GM18498 (cell line): ENCODE results near the gene UCHL5.

Experiments
- ATAC-seq: cut with Tn5 transposase; IDR thresholded peaks from one replicate; pipeline ENCODE4 v1.9.1; 2021; ENCODE audit warnings: mild to moderate bottlenecking, moderate library complexity; ENCODE audit not compliant: unreplicated experiment

Gene UCHL5

GRCh38 chr1:192973202-192973601 is 86.0 kb downstream of the UCHL5 start:
- ATAC-seq, result no peak

DNA sequence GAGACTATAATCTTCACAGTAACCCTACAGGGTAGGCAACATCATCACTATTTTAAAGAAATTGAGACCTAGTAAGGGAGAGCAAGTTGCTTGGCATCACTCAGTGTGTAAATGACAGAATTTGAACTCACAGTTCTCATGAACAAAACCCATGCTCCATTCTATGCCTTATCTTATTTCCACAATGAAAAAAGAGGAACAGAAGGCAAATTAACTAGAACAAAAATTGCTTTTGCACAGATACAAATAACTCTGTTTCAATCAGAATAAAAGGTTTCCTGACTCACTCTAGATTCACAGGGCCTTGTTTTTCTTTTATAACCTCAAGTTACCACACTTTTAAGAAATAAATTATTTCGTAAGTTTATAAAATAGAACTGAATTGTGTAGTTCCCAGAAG is 90.1 kb downstream of the UCHL5 start:
- ATAC-seq, result no peak

DNA sequence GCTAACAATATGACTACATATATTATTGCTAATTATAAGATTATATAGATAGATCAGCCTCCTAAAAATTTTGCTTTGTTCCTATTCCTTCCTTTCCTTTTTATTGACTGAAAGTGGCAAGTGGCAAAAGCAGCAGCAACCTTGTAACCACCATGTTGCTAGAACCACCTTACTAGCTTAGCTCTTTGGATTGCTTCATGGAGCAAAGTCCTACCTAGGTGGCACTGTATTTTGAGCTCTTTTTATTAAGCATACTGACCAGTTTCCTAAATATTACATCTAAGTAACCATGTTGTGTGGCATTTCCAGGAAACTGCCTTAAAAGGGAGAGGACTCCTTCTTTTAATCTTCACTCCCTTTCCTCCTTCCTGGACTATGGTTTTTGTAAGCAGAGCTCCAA is 90.8 kb downstream of the UCHL5 start:
- no peak for ATAC-seq

DNA sequence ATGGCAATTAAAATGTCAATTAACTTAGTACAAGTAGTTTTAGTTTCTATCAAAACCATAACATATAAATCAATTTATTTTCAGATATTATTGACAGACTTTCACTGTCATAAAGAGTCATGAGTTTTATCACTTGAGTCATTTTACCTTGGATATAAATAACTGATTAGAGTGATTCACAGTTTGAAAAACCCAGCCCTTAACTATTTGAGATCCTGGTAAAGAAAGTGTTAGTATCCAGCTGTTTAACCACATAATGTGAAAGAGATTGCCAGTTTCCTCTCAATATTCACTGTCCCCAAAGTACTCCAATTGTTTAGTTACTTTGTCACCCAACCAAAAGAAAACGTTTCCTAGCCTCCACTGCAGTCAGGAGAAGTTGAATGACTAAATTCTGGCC is 91.3 kb downstream of the UCHL5 start:
- no peak for ATAC-seq

DNA sequence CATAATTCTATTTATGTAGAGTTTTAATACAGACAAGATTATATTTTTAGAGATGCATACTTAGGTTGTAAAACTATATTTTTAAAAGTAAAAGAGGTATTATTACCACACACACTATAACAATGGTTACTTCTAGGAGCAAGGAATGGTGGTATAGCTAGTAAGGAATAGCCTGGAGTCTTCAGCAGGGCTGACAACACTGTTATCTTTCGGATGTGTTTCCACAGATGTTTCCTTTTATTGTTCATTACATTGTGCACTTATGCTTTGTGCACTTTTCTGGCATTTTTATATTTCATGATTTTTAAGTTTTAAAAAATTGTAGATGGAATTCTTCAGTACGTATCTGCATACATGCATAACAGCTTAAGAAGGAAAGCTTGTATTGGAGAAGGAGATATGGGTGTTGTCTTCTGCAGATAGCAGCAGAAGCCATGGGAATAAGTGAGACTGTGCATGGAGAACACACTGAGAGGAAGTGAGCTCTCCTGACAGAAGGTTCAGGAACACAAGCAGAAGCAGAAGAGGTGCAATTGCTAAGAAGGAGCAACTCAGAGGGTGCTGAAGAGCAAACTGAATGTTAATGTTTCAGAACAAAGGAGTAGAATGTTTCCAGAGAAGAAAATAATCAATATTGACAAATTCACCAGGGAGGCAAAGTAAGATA is 91.8 kb downstream of the UCHL5 start:
- no peak for ATAC-seq

GRCh38 chr1:192966073-192966472 is 93.1 kb downstream of the UCHL5 start:
- ATAC-seq, result no peak

- ATAC-seq, result no peak
These were observed 96.3 kb downstream of the UCHL5 start for GRCh38 chr1:192962901-192963300.
